ENCODE data around the gene SAG.

SAG gene

GRCh38 chr2:233317196-233317943 lies 9.8 kb downstream of the SAG start:
- H3K27ac ChIP-seq, result no peak overlapping the region
- TF ChIP-seq ZFX (IDR thresholded peaks at IDR 0.05; ENCODE audit: borderline replicate concordance), result no peak

- H3K27ac ChIP-seq, result no peak overlapping the region
- TF ChIP-seq, protein P1, sequence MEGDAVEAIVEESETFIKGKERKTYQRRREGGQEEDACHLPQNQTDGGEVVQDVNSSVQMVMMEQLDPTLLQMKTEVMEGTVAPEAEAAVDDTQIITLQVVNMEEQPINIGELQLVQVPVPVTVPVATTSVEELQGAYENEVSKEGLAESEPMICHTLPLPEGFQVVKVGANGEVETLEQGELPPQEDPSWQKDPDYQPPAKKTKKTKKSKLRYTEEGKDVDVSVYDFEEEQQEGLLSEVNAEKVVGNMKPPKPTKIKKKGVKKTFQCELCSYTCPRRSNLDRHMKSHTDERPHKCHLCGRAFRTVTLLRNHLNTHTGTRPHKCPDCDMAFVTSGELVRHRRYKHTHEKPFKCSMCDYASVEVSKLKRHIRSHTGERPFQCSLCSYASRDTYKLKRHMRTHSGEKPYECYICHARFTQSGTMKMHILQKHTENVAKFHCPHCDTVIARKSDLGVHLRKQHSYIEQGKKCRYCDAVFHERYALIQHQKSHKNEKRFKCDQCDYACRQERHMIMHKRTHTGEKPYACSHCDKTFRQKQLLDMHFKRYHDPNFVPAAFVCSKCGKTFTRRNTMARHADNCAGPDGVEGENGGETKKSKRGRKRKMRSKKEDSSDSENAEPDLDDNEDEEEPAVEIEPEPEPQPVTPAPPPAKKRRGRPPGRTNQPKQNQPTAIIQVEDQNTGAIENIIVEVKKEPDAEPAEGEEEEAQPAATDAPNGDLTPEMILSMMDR (IDR thresholded peaks at IDR 0.05), result no peak
- no peak for TF ChIP-seq ZFX (IDR thresholded peaks at IDR 0.05; ENCODE audit: borderline replicate concordance)
Measured at GRCh38 chr2:233319256-233319655, 11.6 kb downstream of the SAG start.

DNA sequence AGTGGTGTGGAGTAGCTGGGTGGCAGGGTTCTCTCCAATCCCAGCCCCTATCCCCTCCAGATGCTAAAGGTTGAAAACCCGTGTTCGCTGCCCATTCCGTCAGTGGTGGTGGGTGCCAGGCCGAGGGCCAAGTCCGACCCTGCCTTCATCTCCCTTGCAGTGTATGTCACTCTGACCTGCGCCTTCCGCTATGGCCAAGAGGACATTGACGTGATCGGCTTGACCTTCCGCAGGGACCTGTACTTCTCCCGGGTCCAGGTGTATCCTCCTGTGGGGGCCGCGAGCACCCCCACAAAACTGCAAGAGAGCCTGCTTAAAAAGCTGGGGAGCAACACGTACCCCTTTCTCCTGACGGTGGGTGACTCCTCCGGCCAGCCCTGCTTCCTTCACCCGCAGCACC lies 12.9 kb downstream of the SAG start:
- no peak for TF ChIP-seq ZFX (IDR thresholded peaks at IDR 0.05; ENCODE audit: borderline replicate concordance)
- TF ChIP-seq, protein P1 (IDR thresholded peaks at IDR 0.05), result no peak
- no peak overlapping the region for H3K27ac ChIP-seq

- TF ChIP-seq ZFX (IDR thresholded peaks at IDR 0.05; ENCODE audit: borderline replicate concordance), result no peak
- TF ChIP-seq, protein P1 (IDR thresholded peaks at IDR 0.05), result no peak
- H3K27ac ChIP-seq, result no peak overlapping the region
Measured at GRCh38 chr2:233321166-233321565, 13.6 kb downstream of the SAG start.

DNA sequence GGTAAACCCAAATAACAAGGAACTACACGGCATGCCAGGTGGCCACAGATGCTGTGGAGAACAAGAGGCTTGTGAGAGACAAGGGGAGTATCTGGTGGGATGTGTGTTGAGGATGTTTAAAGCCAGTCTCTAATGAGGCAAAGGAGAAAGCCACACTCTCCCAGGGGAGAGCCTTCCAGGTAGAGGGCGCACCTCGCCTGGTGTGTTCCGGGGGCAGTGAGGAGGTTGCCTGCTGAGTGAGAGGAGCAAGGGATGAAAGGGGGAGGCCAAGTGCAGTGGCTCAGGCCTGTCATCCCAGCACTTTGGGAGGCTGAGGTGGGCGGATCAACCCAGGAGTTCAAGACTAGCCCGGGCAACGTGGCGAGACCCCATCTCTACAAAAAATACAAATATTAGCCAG lies 16.2 kb downstream of the SAG start:
- TF ChIP-seq, protein P1 (IDR thresholded peaks at IDR 0.05), result no peak
- no peak for TF ChIP-seq ZFX (IDR thresholded peaks at IDR 0.05; ENCODE audit: borderline replicate concordance)

DNA sequence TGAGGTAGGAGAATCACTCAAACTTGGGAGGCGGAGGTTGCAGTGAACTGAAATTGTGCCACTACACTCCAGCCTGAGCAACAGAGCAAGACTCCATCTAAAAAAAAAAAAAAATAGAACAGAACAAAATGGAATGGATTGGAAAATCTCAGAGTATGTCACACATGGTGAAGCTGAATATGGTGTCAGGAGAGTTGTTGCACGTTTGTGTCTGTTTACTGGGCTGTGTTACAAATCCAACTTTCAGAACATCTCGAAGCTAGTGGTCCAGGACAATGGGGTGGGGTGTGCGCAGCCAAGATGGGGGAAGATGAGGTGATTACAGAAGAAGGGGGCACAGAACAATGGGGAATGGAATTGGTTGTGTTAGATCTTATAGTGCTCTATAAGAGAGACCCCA lies 17.6 kb downstream of the SAG start:
- H3K27ac ChIP-seq, result no peak overlapping the region
- TF ChIP-seq, protein P1 (IDR thresholded peaks at IDR 0.05), result no peak
- TF ChIP-seq ZFX (IDR thresholded peaks at IDR 0.05; ENCODE audit: borderline replicate concordance), result no peak

More for the DNA sequence above, 16.2 kb downstream of the SAG start:
- no peak overlapping the region for H3K27ac ChIP-seq

- no peak overlapping the region for H3K27ac ChIP-seq
- TF ChIP-seq, protein P1 (IDR thresholded peaks at IDR 0.05), result no peak
- TF ChIP-seq ZFX (IDR thresholded peaks at IDR 0.05; ENCODE audit: borderline replicate concordance), result no peak
Measured at GRCh38 chr2:233325814-233326213, 18.2 kb downstream of the SAG start.

DNA sequence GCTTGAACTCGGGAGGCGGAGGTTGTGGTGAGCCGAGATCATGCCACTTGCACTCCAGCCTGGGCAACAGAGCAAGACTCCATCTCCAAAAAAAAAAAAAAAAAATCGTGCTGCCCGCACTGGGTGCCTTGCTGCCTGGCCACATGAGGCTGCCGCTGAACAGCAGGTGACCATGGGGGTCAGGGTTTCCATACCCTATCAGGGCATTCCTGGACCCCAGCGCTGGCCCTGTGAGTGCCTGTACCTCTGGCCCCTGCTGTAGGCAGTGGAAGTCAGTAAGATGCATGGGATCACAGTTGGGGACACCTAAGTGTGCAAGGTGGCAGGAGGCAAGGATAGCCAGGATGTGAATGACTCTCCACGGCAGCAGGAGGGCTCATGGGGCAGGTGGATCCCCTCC lies 18.9 kb downstream of the SAG start:
- TF ChIP-seq, protein P1 (IDR thresholded peaks at IDR 0.05), result no peak
- TF ChIP-seq ZFX (IDR thresholded peaks at IDR 0.05; ENCODE audit: borderline replicate concordance), result no peak

More for the DNA sequence above, 18.9 kb downstream of the SAG start:
- no peak overlapping the region for H3K27ac ChIP-seq

Measured in 22Rv1 (cell line).